ELF-1 (cell line): ENCODE data around the gene CLPSL1.
A peak's percentile ranks its signal among the peaks of the same experiment; 100 is the strongest.
"Not testable (repeated sequence)": the region's sequence is repeated elsewhere in the genome, so short reads cannot be mapped to it uniquely, and the experiment has no call there.

Experiments used
- DNase-seq: peaks from one replicate; pipeline ENCODE4 v3.0.0-alpha.2; 2016; ENCODE audit warnings: low read depth, low spot score

Gene CLPSL1, protein sequence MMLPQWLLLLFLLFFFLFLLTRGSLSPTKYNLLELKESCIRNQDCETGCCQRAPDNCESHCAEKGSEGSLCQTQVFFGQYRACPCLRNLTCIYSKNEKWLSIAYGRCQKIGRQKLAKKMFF

DNA sequence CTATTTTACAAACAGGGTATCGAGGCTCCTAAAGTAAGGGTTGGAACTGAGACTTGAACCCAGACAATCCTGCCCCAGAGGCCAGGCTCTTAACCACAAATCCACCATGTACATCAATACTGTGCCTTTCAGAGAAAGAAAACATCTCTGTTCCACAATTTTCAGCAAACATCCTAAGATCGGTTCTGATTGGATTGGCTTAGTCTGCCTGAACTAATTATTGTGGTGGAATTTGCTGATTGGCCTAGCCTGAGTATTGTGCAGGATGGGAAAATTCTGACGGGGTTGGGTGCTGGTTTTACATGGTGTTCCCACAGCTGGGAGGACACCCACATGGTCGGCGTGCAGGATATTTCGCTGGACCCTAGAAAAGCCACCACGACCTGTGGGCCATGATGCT lies at the start of gene CLPSL1:
CLPSL1 (plus strand) TSS at position 301 of the 400 bp plus-strand sequence; CDS start at position 393, 92 bp downstream.
- DNase-seq: no peak

DNA sequence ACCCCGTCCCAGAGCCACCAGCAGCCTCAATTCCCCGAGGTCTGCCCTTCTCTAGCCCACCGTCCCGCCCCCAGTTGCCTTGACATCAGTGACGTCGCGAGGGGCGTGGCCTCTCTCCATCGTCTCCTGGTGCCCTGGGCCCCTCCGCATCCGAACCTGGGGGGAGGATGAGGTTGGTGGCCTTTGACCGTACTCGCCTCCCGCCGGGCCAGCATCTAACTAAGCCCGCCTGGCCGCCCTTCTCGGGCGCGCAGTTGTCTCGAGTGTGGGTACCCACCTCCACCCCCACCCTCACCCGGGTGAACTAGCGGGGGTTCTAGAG lies 49.4 kb upstream of the CLPSL1 start:
- DNase-seq: peak; percentile 94

- peak; percentile 86 for DNase-seq
Measured at GRCh38 chr6:35731736-35732532, 48.9 kb upstream of the CLPSL1 start.

DNA sequence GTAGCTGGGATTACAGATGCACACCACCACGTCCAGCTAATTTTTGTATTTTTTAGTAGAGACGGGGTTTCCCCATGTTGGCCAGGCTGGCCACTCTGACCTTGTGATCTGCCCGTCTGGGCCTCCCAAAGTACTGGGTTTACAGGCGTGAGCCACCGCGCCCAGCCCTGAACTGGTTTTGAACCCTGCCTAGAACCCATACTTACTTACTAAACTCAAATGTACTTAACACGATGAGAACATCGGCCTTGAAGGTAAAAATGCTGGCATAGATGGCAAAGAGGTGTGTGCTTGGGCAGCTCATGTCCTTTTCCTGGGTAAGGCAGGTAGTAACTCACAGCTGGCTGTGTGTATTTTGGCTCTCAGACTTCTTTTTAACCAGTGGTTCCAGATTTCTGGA lies 47.2 kb upstream of the CLPSL1 start:
- no peak for DNase-seq

DNA sequence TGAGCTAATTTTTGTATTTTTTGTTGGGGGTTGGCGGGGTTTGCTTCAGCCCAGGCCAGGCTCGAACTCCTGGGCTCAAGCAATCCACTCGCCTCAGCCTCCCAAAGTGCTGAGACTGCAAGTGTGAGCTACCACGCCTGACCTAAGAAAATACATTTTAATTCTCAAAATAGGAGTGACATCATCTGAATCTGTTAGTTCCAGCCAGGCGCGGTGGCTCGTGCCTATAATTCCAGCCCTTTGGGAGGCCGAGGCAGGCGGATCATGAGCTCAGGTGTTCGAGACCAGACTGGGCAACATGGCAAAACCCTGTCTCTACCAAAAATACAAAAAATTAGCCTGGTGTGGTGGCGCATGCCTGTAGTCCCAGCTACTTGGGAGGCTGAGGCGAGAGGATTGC lies 46.5 kb upstream of the CLPSL1 start:
- DNase-seq: not testable (repeated sequence)

- DNase-seq: no peak
Measured at GRCh38 chr6:35735452-35735851, 45.4 kb upstream of the CLPSL1 start.

DNA sequence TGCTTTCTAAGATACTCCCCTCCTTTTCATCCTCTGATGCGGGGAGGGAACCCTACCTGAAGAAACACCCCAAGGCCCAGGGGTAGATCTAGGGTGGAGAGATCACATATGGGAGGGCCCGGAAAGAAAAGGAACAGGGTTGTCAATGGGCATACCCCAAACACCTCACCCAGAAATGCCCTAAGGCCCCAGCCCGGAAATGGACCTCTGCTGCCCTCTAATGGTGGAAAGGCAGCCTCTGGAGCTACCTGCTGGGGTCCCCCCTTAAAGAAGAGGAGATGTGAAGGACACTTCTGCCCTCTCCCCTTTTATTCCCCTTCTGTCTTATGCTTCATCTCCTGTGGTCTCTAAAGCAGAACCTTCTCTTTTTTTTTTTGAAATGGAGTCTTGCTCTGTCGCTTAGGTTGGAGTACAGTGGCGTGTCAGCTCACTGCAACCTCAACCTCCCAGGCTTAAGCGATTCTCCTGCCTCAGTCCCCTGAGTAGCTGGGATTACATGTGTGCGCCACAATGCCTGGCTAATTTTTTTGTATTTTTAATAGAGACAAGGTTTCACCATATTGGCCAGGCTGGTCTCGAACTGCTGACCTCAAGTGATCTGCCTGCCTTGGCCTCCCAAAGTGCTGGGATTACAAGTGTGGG lies 44.4 kb upstream of the CLPSL1 start:
- DNase-seq: peak; percentile 81

DNA sequence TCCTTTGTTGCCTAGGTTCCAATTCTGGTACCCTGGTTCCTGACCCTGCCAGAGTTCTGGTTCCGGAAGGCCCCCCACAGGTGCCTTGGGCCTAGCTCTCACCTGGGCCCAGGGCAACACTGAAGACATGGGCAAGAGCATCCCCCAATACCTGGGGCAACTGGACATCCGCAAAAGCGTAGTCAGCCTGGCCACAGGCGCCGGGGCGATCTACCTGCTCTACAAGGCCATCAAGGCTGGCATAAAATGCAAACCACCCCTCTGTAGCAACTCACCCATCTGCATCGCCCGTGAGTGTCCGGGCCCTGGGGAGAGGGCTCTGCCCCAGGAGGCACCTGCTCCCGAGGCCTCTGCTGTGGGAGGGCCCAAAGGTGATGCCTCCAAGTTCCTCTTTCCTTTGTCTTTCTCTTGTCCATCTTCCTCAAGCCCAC lies 43.8 kb upstream of the CLPSL1 start, which contains the start of gene ARMC12:
ARMC12 (plus strand) TSS at position 51 of the 431 bp plus-strand sequence; CDS start at position 128, 77 bp downstream.
- no peak for DNase-seq

DNA sequence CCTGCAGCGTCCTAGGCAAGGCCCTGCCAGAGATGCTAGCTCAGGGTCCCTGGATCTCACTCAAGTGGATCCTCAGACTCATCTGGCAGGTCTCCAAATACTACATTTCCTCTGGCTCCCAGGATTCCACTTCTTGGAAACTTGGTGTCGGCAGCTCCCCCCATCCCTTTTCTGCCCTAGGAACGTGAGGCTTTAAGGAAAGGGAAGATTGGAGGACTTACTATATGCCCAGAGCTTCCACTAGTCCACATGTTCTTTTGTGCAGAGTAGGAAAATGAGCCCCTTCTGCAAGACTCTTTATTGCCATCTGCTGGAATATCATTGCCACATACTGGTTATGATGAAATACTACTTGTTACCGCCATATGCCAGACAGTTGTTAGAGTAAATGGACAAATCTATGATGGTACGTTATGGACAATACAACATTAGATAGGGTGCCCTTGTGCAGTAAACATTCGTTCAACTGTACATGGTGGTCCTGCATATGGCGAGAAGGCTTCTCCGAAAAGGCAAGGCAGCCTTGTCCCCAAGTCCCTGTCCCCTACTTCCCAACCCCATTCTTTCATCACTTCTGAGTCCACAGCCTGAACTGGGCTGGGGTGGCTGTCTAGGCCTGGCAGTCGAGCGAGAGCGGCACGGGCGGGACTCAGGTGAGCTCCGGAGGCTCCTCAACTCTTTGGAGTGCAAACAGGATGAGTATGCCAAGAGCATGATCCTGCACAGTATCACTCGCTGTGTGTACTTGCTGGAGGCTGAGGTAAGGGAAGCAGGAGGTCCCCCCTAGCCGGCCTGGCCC lies 43.2 kb upstream of the CLPSL1 start:
- no peak for DNase-seq

DNA sequence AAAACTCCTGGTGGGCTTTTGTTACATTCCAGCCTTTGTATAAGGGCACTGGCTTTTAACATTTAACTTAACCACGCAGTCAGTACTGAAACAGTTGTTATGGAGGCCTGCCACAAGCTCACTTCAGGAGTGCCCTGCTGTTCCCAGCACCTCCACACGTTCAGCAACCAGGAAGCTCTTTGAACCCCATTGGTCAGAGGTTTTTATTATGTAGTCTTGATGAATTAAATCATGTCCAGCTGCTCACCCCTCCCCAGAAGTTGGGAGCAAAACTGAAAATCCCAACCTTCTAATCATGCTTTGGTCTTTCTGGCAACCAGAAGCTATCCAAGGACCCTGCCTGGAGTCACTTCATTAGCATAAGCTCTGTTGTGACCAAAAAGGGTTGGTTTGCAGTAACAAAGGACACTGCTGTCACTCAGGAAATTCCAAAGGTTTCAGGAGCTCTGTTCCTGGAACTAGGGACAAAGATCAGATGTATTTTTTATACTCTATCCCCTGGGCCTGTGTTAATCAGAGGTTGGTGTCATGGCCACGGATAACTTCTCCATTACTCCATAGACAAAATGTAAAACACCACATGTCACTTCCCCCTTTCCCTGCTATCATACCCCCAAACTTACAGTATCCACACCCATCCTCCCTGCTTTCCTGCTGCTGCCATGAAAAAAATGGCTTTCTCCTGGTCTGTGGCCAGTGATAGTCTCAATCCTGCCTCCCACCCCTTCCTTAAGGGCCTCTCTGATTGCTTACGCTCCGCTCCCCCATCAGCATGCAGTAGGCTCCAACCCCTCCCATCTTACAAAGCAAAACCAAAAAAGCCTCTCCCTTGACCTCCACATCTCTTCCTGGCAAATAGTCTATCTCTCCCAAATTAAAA lies 40.9 kb upstream of the CLPSL1 start:
- peak; percentile 81 for DNase-seq

DNA sequence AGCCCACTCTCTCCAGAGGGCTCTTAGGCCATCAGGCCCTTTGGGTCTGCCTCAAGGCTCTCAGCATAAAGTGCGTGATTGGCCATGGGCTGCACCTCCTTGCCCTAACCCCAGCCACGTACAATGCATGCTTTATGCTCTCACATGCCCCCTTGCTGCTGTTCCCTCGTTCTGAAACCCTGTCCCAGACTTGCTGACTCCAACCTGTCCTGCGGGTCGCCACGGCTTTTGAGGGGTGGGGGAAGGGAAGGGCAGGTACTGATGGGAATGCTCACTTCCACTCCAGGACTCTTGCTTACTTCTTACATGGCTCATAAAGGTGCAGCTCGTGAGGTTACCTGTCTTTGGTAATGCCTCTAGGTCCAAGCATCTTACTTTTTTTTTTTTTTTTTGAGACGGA lies 38.0 kb upstream of the CLPSL1 start:
- peak; percentile 80 for DNase-seq

GRCh38 chr6:35745509-35745908 lies 35.3 kb upstream of the CLPSL1 start:
- DNase-seq: no peak

GRCh38 chr6:35746516-35746915 lies 34.3 kb upstream of the CLPSL1 start:
- DNase-seq: no peak

- DNase-seq: no peak
Measured at GRCh38 chr6:35747877-35748276, 32.9 kb upstream of the CLPSL1 start.

DNA sequence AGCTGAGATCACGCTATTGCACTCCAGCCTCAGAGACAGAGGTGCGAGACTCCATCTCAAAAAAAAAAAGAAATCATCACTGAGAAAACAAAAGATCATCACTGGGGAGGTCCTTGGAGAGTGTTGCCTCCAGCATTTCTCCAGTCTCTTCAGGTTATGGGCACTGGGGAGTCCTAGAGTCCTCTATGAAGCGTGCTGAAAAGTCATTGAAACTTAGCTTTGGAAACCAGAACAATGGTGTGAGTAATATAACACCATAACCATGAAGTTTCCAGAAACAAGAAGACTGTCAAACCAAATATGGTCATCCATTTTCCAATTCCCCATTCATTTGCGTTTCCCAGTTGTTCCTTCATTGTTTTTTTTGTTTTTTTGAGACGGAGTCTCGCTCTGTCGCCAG lies 30.3 kb upstream of the CLPSL1 start:
- no peak for DNase-seq

DNA sequence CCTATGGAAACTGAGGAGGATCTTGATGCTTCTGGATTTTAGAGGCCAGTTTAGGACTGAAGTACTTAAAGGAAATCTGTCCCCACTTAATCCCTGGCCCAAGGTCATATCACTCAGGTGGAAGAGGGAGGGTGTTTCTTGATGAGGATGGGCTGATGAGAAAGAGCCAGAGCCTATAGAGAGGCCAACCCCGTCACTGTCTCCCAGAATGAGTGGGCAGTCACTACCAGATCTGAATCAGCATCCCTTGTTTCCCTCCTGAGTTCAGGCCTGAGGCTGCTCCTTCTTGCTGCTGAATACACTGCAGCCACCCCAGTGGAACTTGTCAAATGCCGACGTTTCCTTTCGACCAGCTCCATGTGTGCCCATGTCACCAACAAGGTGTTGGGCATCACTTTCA lies 29.2 kb upstream of the CLPSL1 start:
- no peak for DNase-seq

GRCh38 chr6:35752330-35752729 lies 28.5 kb upstream of the CLPSL1 start:
- DNase-seq: no peak

GRCh38 chr6:35754452-35755277 lies 26.2 kb upstream of the CLPSL1 start:
- DNase-seq: no peak

GRCh38 chr6:35755278-35755924 lies 25.4 kb upstream of the CLPSL1 start:
- peak; percentile 61 for DNase-seq
